Measurements from ENCODE around the gene PHTF1.

DNA sequence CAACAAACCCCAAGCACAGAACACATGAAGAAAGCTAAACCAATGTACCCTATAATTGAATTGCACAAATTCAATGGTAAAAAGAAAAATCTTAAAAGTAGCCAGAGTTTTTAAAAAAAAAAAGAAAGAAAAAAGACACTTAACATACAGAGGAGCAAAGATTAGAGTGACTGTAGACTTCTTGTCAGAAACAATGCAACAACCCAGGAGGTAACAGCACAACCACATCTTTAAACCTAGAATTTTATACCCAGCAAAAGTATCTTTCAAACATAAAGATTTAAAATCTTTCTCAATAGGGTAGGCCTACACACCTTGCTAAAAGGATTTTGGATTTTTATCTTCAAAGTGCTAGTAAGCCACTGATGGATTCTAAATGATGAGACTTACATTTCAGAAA is 64.4 kb downstream of the PHTF1 start:
- TF ChIP-seq CTCF (conservative IDR thresholded peaks at IDR 0.05; ENCODE audit: low read depth, low read length) (no peak), CEBPB (IDR thresholded peaks at IDR 0.05; ENCODE audit: low read depth, low read length) (no peak), POLR2A (IDR thresholded peaks at IDR 0.05; ENCODE audit: low read depth, low read length) (no peak), RAD21 (IDR thresholded peaks at IDR 0.05; ENCODE audit: low read length) (no peak), SMC3 (IDR thresholded peaks at IDR 0.05; ENCODE audit: low read depth, low read length) (no peak), CHD1 (IDR thresholded peaks at IDR 0.05; ENCODE audit: low read depth, low read length) (no peak), RCOR1 (IDR thresholded peaks at IDR 0.05; ENCODE audit: insufficient replicate concordance, low read length) (no peak), ELK1 (IDR thresholded peaks at IDR 0.05; ENCODE audit: borderline replicate concordance, low read depth, low read length) (no peak), RFX5 (IDR thresholded peaks at IDR 0.05; ENCODE audit: low read depth, low read length) (no peak), BHLHE40 (IDR thresholded peaks at IDR 0.05; ENCODE audit: low read depth, low read length) (no peak), FOS (IDR thresholded peaks at IDR 0.05; ENCODE audit: low read depth, low read length) (no peak), MXI1 (IDR thresholded peaks at IDR 0.05; ENCODE audit: borderline replicate concordance, low read depth, low read length) (no peak)
- TF ChIP-seq, protein P1, sequence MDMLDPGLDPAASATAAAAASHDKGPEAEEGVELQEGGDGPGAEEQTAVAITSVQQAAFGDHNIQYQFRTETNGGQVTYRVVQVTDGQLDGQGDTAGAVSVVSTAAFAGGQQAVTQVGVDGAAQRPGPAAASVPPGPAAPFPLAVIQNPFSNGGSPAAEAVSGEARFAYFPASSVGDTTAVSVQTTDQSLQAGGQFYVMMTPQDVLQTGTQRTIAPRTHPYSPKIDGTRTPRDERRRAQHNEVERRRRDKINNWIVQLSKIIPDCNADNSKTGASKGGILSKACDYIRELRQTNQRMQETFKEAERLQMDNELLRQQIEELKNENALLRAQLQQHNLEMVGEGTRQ (IDR thresholded peaks at IDR 0.05; ENCODE audit: low read depth, low read length): no peak
